Upper lobe of right lung (tissue), 1 donor: ENCODE results near the gene PASD1. TPM values are rescaled to one million over a fixed set of nuclear protein-coding genes. Genes with fewer than 3 reads are reported as not detected.
A peak's percentile ranks its signal among the peaks of the same experiment; 100 is the strongest.

ENCODE experiments used
- ATAC-seq: fragments of 200-7000 bp; cut with Tn5 transposase; one replicate; pipeline ENCODE4 v1.9.1; 2020; ENCODE audit warnings: mild to moderate bottlenecking, moderate library complexity
- DNase-seq: peaks from one replicate; pipeline ENCODE4 v3.0.0-alpha.2; 2020
- H3K27ac ChIP-seq: fragments of 200-600 bp; one replicate; pipeline ENCODE4 v1.8.0; 2022
- H3K27me3 ChIP-seq: fragments of 200-600 bp; one replicate; pipeline ENCODE4 v1.8.0; 2022; ENCODE audit warnings: mild to moderate bottlenecking
- H3K36me3 ChIP-seq: fragments of 200-600 bp; one replicate; pipeline ENCODE4 v1.8.0; 2022
- H3K4me1 ChIP-seq: fragments of 200-600 bp; one replicate; pipeline ENCODE4 v1.8.0; 2022
- H3K4me3 ChIP-seq: fragments of 200-600 bp; one replicate; pipeline ENCODE4 v1.8.0; 2022; ENCODE audit warnings: mild to moderate bottlenecking
- H3K9me3 ChIP-seq: fragments of 200-600 bp; one replicate; pipeline ENCODE4 v1.8.0; 2022
- intact Hi-C: fragments of 100-400 bp; cut with DNase I; formaldehyde crosslinking; loops from one replicate; pipeline ENCODE4 v1.11.0; 2022
- total RNA-seq: library from RNA; stranded (reverse); fragmentation: NEBNext Ultra II Directional; extraction: Animal tissue kit (Norgen Biotek cat#: 25700); gene quantifications from one replicate; pipeline ENCODE4 v1.2.1, GENCODE V29; 2021
- TF ChIP-seq, protein P1 (sequence below): fragments of 200-600 bp; IDR thresholded peaks from one replicate; pipeline ENCODE4 v1.8.0; 2022; ENCODE audit warnings: antibody characterized with exemption
- donor health status: DM: no; HTN: yes; CAD: no; lungs with severe emphysema.

PASD1 gene
- total RNA-seq, 1 donor from 2014 or later, result not detected

DNA sequence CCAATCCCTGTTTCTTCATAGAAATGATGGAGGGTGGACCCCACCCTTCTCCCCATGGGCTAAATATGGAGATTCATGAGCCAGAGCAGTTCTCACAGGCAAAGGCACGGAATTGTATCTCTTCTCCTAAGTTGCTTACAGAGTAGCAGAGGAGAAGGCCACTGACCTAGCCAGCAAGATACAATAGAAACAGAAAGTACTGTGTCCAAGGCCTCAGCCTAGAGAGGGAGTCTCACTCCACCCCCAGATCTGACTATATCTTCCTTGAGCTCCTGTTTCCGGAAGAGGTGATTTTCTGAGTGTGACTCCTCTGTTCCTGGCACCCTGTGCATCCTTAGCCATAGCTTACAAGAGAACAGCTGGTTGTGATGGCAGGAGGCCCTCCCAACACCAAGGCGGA, 152.3 kb downstream of the PASD1 start, which contains the start of gene FATE1:
Gene FATE1 (plus strand): TSS at position 284 of the 400 bp plus-strand sequence. CDS start 85 bp downstream, at position 369.
- H3K27me3 ChIP-seq, result no peaks in the 10 kb centered on the region
- H3K27ac ChIP-seq, result no peak within 1 kb of the TSS
- intact Hi-C loops, result no loop called here
- H3K36me3 ChIP-seq, result no peaks in the 10 kb centered on the region
- H3K4me1 ChIP-seq, result no peaks in the 10 kb centered on the region
- TF ChIP-seq, protein P1, sequence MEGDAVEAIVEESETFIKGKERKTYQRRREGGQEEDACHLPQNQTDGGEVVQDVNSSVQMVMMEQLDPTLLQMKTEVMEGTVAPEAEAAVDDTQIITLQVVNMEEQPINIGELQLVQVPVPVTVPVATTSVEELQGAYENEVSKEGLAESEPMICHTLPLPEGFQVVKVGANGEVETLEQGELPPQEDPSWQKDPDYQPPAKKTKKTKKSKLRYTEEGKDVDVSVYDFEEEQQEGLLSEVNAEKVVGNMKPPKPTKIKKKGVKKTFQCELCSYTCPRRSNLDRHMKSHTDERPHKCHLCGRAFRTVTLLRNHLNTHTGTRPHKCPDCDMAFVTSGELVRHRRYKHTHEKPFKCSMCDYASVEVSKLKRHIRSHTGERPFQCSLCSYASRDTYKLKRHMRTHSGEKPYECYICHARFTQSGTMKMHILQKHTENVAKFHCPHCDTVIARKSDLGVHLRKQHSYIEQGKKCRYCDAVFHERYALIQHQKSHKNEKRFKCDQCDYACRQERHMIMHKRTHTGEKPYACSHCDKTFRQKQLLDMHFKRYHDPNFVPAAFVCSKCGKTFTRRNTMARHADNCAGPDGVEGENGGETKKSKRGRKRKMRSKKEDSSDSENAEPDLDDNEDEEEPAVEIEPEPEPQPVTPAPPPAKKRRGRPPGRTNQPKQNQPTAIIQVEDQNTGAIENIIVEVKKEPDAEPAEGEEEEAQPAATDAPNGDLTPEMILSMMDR, result no peak
- DNase-seq (no peak), ATAC-seq (no peak)
- no peak within 1 kb of the TSS for H3K4me3 ChIP-seq
- H3K9me3 ChIP-seq, result no peaks in the 10 kb centered on the region

GRCh38 chrX:151722241-151722846, 158.9 kb downstream of the PASD1 start:
- TF ChIP-seq, protein P1, result peak; percentile 20
- Histone ChIP-seq H3K27ac (no peak overlapping the region), H3K27me3 (no peaks in the 10 kb centered on the region), H3K4me1 (no peaks in the 10 kb centered on the region), H3K36me3 (no peaks in the 10 kb centered on the region), H3K9me3 (no peaks in the 10 kb centered on the region), H3K4me3 (no peak overlapping the region)
- peak; percentile 45 for ATAC-seq
- intact Hi-C loops, result no loop called here
- no peak for DNase-seq

GRCh38 chrX:151723156-151723760, 159.8 kb downstream of the PASD1 start:
- H3K9me3 ChIP-seq, result no peaks in the 10 kb centered on the region
- no peaks in the 10 kb centered on the region for H3K36me3 ChIP-seq
- ATAC-seq (no peak), DNase-seq (no peak)
- H3K4me1 ChIP-seq, result no peaks in the 10 kb centered on the region
- intact Hi-C loops, result no loop called here
- no peak overlapping the region for H3K4me3 ChIP-seq
- no peaks in the 10 kb centered on the region for H3K27me3 ChIP-seq
- no peak overlapping the region for H3K27ac ChIP-seq
- TF ChIP-seq, protein P1, result no peak

DNA sequence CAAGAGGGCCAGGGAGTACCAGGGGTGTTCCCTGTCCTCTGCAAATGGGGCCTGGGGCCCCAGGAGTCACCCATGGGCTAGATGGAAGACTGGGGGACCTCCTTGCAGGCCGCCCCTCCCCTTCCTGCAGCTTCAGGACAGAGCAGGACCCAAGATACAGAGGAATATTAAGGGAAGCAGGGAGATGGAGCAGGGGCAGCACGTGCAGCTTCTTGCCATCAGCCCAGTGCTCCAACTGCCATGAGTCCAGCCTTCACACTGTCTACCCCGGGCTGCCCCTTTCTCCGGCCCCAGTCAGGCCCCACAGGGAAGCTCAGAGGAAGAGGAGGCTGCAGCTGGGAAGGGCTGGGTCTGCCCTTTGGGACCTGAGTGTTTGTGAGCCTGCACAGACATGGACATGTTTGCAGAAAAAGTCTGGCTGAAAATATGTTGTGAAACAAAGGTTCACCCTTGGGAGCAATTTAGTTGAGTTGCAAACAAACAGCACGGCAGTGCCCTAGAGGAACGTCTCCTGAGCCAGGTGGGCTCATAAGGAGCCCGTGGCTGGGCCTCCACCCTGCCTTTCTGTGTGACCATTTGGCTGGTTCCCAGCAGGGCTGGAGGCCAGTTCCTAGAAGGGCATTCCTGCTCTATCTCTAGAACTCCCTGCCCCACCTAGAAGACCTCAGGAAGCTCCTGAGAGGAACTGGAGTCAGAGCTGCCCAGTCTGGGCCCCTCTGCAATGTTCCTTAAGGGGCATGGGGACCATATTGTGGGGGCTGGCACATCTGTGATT, 161.3 kb downstream of the PASD1 start:
- no peaks in the 10 kb centered on the region for H3K36me3 ChIP-seq
- TF ChIP-seq, protein P1, result no peak
- no peaks in the 10 kb centered on the region for H3K27me3 ChIP-seq
- no peak overlapping the region for H3K27ac ChIP-seq
- no peak overlapping the region for H3K4me3 ChIP-seq
- DNase-seq (no peak), ATAC-seq (peak; percentile 37)
- intact Hi-C loops, result no loop called here
- H3K9me3 ChIP-seq, result no peaks in the 10 kb centered on the region
- H3K4me1 ChIP-seq, result no peaks in the 10 kb centered on the region

DNA sequence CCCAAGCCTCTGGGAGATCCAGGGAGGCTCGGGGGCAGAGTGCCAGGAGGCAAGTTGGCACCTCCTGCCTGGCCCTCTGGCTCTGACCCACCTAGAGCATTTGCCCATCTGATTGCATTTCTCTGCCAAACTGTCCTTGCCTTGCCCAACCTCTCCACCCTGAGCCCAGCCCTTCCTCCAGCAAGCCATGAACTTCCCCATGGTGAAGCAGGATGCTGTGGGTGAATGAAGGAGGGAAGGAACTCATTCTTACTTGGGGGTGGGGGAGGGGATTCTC, 161.8 kb downstream of the PASD1 start:
- DNase-seq, result no peak
- TF ChIP-seq, protein P1, result no peak
- intact Hi-C loops, result no loop called here
- H3K27me3 ChIP-seq, result no peaks in the 10 kb centered on the region
- H3K36me3 ChIP-seq, result no peaks in the 10 kb centered on the region
- no peak overlapping the region for H3K27ac ChIP-seq
- ATAC-seq, result no peak
- H3K4me1 ChIP-seq, result no peaks in the 10 kb centered on the region
- no peak overlapping the region for H3K4me3 ChIP-seq
- H3K9me3 ChIP-seq, result no peaks in the 10 kb centered on the region

Other genes starting within 250 kb of the PASD1 start
- 28.0 TPM for gene VMA21, start 166.5 kb upstream of the PASD1 start, total RNA-seq
- 1.4 TPM for gene PRRG3, start 131.8 kb downstream of the PASD1 start, total RNA-seq
- not detected for gene FATE1, start 152.4 kb downstream of the PASD1 start, total RNA-seq
- gene CNGA2, start 171.1 kb downstream of the PASD1 start, total RNA-seq, result not detected